Measurements from ENCODE around the gene PPBP. TPM values are rescaled to one million over a fixed set of nuclear protein-coding genes. Genes with fewer than 3 reads are reported as not detected.

Gene PPBP
- total RNA-seq, 2 donors from 2014 or later: not detected

DNA sequence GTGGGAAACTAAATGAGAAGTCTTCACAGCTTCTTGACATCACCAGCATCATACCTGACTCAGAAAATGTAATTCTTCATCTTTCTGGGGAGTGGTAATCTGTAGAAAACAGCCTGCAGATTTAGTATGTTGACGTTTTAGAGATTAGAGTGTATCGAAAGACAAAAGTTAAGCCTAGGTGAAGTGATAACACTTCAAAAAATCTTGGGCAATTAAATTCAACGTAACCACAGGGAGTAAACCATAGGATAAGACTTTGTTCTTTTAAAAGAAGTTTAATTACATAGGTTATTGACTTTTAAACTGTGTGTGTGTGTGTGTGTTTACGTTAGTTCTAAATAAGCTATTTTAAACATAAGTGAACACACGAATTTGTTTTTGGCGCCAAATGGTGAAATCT lies 12.3 kb upstream of the PPBP start:
- Histone ChIP-seq H3K4me1 (ENCODE audit: control insufficient read depth in 1 of 2, low read depth in 2 of 2) (peaks cover 7 to 9% of the 10 kb centered on the region in 2 donors), H3K27me3 (replicated peaks; ENCODE audit: insufficient read depth) (no peaks in the 10 kb centered on the region), H3K9me3 (no peaks in the 10 kb centered on the region), H3K36me3 (no peaks in the 10 kb centered on the region), H3K27ac (no peak overlapping the region), H3K4me3 (no peak overlapping the region)
- no peak for TF ChIP-seq CTCF (IDR thresholded peaks at IDR 0.05)
- no peak for DNase-seq (ENCODE audit: low spot score)
- ATAC-seq (ENCODE audit: insufficient number of reproducible peaks, low FRiP score, low read depth): no peak

DNA sequence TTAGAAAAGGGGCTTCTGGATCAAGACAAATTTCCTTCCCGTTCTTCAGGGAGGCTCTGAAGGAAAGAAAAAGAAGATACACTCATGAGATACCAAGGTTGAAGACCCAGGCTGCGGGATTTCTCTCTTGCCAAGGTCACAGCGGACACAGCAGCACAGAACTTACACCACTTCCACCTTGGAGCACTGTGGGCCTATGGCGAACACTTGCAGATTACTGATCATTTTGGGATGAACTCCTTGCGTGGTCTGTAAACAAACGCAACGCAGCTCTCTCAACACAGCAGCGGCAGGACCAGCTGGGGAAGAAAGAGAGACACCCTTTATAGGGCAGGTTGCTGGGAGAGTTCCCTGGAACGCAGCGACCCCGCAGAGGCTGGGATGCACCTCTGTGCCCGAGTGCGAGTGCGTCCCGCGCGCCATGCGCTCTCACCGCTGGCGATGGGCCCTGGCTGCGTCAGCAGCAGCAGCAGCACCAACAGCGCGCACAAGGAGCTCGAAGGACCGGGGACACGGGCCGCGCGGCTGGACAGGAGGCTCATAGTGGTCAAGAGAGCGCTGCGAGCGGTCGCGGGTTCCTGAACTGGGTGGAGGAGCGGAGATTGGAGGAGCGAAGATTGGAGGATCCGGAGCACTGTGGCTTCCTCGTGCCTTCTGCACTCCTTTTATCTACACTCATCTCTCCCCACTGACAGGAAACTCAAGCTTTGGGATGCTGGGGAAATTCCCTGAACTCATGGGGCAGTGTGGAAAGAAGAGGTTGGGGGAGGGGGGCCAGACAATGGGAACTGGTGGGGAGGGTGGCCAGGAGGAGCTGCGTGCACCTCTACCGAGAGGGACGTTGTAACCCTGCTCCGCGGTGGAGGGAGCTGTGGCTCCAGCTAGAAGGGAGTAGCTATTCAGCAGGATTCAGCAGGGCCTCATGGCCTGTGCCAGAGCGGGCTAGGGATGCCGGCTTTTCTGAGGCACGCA lies 10.3 kb upstream of the PPBP start, which contains the start of gene CXCL5:
Gene CXCL5, minus strand, starts transcription at position 638 of the 972 bp plus-strand sequence. Its CDS starts 96 bp downstream, at position 542.
- no peaks in the 10 kb centered on the region for H3K9me3 ChIP-seq
- no peak for DNase-seq (ENCODE audit: low spot score)
- H3K27me3 ChIP-seq (replicated peaks; ENCODE audit: insufficient read depth): no peaks in the 10 kb centered on the region
- peak within 1 kb of the TSS; percentile 59 for H3K4me3 ChIP-seq
- TF ChIP-seq CTCF (IDR thresholded peaks at IDR 0.05): no peak
- ATAC-seq (ENCODE audit: insufficient number of reproducible peaks, low FRiP score, low read depth): no peak
- H3K27ac ChIP-seq: no peak within 1 kb of the TSS
- peaks cover 7 to 9% of the 10 kb centered on the region in 2 donors for H3K4me1 ChIP-seq (ENCODE audit: control insufficient read depth in 1 of 2, low read depth in 2 of 2)
- no peaks in the 10 kb centered on the region for H3K36me3 ChIP-seq

DNA sequence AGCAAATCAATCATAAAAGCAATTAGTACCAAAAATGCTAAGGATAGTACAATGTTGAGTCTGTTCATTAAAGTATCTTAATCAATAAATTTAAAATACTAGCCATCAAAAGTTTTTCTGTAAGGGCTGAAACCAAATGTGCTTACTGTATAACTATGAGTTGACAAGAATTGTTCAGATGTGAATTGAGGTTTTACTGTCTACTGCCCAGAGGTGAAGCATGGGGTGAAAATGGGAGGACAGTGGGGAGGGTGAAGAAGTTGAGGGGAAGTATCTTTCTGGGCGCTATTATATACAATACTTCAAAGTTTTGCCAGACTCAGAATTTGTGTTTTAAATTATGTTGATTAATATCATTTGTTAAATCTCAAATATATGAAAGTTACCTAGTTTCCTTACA lies 4.1 kb upstream of the PPBP start:
- DNase-seq (ENCODE audit: low spot score) (no peak), ATAC-seq (ENCODE audit: insufficient number of reproducible peaks, low FRiP score, low read depth) (no peak)
- no peak overlapping the region for H3K27ac ChIP-seq
- H3K36me3 ChIP-seq: no peaks in the 10 kb centered on the region
- no peak overlapping the region for H3K4me3 ChIP-seq
- H3K4me1 ChIP-seq (ENCODE audit: control insufficient read depth in 1 of 2, low read depth in 2 of 2): no peaks in the 10 kb centered on the region
- H3K27me3 ChIP-seq (replicated peaks; ENCODE audit: insufficient read depth): no peaks in the 10 kb centered on the region
- no peaks in the 10 kb centered on the region for H3K9me3 ChIP-seq
- no peak for TF ChIP-seq CTCF (IDR thresholded peaks at IDR 0.05)

GRCh38 chr4:73991742-73992000 lies 3.7 kb upstream of the PPBP start:
- no peak for TF ChIP-seq CTCF (IDR thresholded peaks at IDR 0.05)
- ATAC-seq (ENCODE audit: insufficient number of reproducible peaks, low FRiP score, low read depth) (no peak), DNase-seq (ENCODE audit: low spot score) (no peak)
- no peaks in the 10 kb centered on the region for H3K36me3 ChIP-seq
- H3K4me3 ChIP-seq: no peak overlapping the region
- no peaks in the 10 kb centered on the region for H3K27me3 ChIP-seq (replicated peaks; ENCODE audit: insufficient read depth)
- H3K27ac ChIP-seq: no peak overlapping the region
- H3K9me3 ChIP-seq: no peaks in the 10 kb centered on the region
- no peaks in the 10 kb centered on the region for H3K4me1 ChIP-seq (ENCODE audit: control insufficient read depth in 1 of 2, low read depth in 2 of 2)

DNA sequence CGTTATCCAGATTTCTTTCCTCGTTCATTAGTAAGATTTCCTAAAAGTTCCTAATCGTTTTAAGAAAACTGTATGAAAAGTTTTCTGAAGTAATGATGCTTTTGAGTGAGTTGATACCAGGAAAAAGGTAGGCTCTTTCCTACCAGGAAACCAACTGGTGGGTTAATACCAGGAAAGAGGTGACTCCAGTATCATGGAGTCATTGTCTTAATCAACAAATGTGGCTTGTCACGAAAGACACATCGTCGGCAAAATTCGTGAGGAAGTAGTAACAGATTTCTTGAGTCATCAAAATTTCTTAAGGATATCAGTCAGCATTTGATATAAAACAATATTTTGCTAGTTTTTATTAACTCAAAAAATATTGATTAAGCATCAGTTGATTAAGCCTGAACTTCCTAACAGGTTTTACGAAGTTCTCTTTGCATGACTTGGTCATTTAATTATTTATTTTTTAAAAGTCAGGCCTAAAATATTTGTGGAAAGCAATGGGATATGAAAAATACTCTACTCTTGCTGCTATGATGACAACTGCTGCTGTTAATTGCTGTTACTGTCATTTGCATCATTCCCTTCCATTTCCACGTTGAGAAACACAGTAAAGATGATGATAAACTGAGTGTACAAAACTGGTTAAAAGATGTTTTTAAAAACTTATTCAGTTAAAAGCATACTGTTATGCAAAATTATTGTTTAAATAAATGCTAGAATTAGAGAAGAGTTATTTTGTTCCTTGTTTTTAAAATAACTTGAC lies 3.2 kb upstream of the PPBP start:
- no peak for DNase-seq (ENCODE audit: low spot score)
- no peak overlapping the region for H3K4me3 ChIP-seq
- TF ChIP-seq CTCF (IDR thresholded peaks at IDR 0.05): no peak
- no peaks in the 10 kb centered on the region for H3K27me3 ChIP-seq (replicated peaks; ENCODE audit: insufficient read depth)
- no peaks in the 10 kb centered on the region for H3K4me1 ChIP-seq (ENCODE audit: control insufficient read depth in 1 of 2, low read depth in 2 of 2)
- H3K36me3 ChIP-seq: no peaks in the 10 kb centered on the region
- no peak for ATAC-seq (ENCODE audit: insufficient number of reproducible peaks, low FRiP score, low read depth)
- no peak overlapping the region for H3K27ac ChIP-seq
- no peaks in the 10 kb centered on the region for H3K9me3 ChIP-seq

Measured in thoracic aorta (tissue), 2 donors.